ENCODE measurements around the gene SH3RF1. TPM values are rescaled to one million over a fixed set of nuclear protein-coding genes. Genes with fewer than 3 reads are reported as not detected.

SH3RF1 gene
- total RNA-seq, 1 experiment from 2014 or later, result 59.5 TPM

- BruUV-seq (replicated peaks), result no TSS peak
- POLR2A ChIA-PET, result no interaction called here
- intact Hi-C loops (cut with micrococcal nuclease), result no loop called here
Measured at GRCh38 chr4:169153481-169154087, 117.2 kb downstream of the SH3RF1 start.

More at GRCh38 chr4:169153481-169154087, 117.2 kb downstream of the SH3RF1 start:
- ChIA-PET RAD21 (ENCODE audit: low non-redundant PET in 1 of 2, low total read pairs in 2 of 2, uncharacterized antibody in 2 of 2, unreplicated experiment in 2 of 2) (no interaction called here), CTCF (no interaction called here)
- H3K4me3 ChIP-seq (replicated peaks in 1 of 2; ENCODE audit: low read depth in 1 of 2, low read length in 2 of 2), result no peak overlapping the region
- H2AFZ ChIP-seq (ENCODE audit: low read depth, low read length, poor library complexity, severe bottlenecking), result no peak overlapping the region
- no peaks in the 10 kb centered on the region for H3K9me2 ChIP-seq (ENCODE audit: insufficient read depth)
- ATAC-seq (no peak), DNase-seq (ENCODE audit: low read depth, low spot score) (no peak)
- TF ChIP-seq SP1 (IDR thresholded peaks at IDR 0.05; ENCODE audit: low read depth) (no peak), EZH2 (IDR thresholded peaks at IDR 0.05) (no peak), ATF3 (IDR thresholded peaks at IDR 0.05) (no peak), MAX (IDR thresholded peaks at IDR 0.05) (no peak), YY1 (IDR thresholded peaks at IDR 0.05; ENCODE audit: extremely low read depth, insufficient replicate concordance, low read depth, low read length) (no peak), TCF7L2 (IDR thresholded peaks at IDR 0.05; ENCODE audit: borderline replicate concordance, extremely low read depth, insufficient read depth, insufficient read length) (no peak), SRF (IDR thresholded peaks at IDR 0.05; ENCODE audit: low read depth) (no peak), FOSL1 (IDR thresholded peaks at IDR 0.05; ENCODE audit: low read depth) (no peak)
- TF ChIP-seq, protein P1, sequence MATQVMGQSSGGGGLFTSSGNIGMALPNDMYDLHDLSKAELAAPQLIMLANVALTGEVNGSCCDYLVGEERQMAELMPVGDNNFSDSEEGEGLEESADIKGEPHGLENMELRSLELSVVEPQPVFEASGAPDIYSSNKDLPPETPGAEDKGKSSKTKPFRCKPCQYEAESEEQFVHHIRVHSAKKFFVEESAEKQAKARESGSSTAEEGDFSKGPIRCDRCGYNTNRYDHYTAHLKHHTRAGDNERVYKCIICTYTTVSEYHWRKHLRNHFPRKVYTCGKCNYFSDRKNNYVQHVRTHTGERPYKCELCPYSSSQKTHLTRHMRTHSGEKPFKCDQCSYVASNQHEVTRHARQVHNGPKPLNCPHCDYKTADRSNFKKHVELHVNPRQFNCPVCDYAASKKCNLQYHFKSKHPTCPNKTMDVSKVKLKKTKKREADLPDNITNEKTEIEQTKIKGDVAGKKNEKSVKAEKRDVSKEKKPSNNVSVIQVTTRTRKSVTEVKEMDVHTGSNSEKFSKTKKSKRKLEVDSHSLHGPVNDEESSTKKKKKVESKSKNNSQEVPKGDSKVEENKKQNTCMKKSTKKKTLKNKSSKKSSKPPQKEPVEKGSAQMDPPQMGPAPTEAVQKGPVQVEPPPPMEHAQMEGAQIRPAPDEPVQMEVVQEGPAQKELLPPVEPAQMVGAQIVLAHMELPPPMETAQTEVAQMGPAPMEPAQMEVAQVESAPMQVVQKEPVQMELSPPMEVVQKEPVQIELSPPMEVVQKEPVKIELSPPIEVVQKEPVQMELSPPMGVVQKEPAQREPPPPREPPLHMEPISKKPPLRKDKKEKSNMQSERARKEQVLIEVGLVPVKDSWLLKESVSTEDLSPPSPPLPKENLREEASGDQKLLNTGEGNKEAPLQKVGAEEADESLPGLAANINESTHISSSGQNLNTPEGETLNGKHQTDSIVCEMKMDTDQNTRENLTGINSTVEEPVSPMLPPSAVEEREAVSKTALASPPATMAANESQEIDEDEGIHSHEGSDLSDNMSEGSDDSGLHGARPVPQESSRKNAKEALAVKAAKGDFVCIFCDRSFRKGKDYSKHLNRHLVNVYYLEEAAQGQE (IDR thresholded peaks at IDR 0.05; ENCODE audit: low read depth), result no peak
- TF ChIP-seq, protein P2, sequence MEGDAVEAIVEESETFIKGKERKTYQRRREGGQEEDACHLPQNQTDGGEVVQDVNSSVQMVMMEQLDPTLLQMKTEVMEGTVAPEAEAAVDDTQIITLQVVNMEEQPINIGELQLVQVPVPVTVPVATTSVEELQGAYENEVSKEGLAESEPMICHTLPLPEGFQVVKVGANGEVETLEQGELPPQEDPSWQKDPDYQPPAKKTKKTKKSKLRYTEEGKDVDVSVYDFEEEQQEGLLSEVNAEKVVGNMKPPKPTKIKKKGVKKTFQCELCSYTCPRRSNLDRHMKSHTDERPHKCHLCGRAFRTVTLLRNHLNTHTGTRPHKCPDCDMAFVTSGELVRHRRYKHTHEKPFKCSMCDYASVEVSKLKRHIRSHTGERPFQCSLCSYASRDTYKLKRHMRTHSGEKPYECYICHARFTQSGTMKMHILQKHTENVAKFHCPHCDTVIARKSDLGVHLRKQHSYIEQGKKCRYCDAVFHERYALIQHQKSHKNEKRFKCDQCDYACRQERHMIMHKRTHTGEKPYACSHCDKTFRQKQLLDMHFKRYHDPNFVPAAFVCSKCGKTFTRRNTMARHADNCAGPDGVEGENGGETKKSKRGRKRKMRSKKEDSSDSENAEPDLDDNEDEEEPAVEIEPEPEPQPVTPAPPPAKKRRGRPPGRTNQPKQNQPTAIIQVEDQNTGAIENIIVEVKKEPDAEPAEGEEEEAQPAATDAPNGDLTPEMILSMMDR (IDR thresholded peaks at IDR 0.05 in 2 of 3, conservative IDR thresholded peaks at IDR 0.05 in 1 of 3; ENCODE audit: borderline replicate concordance in 1 of 3, insufficient read depth in 1 of 3, low read depth in 2 of 3, low read length in 2 of 3), result no peak
- no peaks in the 10 kb centered on the region for H3K27me3 ChIP-seq (ENCODE audit: insufficient read depth, low read length)
- H3K4me1 ChIP-seq (ENCODE audit: control insufficient read depth in 1 of 2, insufficient read depth in 2 of 2, low read length in 2 of 2), result peaks cover under 1 to 17% of the 10 kb centered on the region in 2 experiments; a peak in 3 of 4 replicates
- no peak overlapping the region for H3K9ac ChIP-seq (ENCODE audit: low read length)
- peaks cover 10 to 30% of the 10 kb centered on the region in 2 experiments; a peak in 2 of 4 replicates for H3K36me3 ChIP-seq (ENCODE audit: control insufficient read depth in 1 of 2, insufficient read depth in 2 of 2, low read length in 2 of 2)
- no peak overlapping the region for H3K27ac ChIP-seq (ENCODE audit: low read depth, low read length)
- H3K79me2 ChIP-seq (ENCODE audit: insufficient read depth, low read length), result peaks cover 49% of the 10 kb centered on the region
- no peaks in the 10 kb centered on the region; the same call in 1 of the 2 replicates for H4K20me1 ChIP-seq (ENCODE audit: insufficient read depth)
- no peaks in the 10 kb centered on the region for H3K9me3 ChIP-seq (ENCODE audit: control insufficient read depth in 1 of 2, insufficient read depth in 1 of 2, low read depth in 1 of 2, low read length in 2 of 2)
- no peak overlapping the region for H3K4me2 ChIP-seq (ENCODE audit: low read length)
